ENCODE data around the gene SKAP1. TPM values are rescaled to one million over a fixed set of nuclear protein-coding genes. Genes with fewer than 3 reads are reported as not detected.

Gene SKAP1
- polyA plus RNA-seq, 2 donors: 1.1 to 2.6 TPM

GRCh38 chr17:48169926-48170325, 260.1 kb downstream of the SKAP1 start:
- Histone ChIP-seq H3K4me1 (ENCODE audit: control insufficient read depth in 2 of 2, insufficient read depth in 2 of 2, low read length in 1 of 2) (no peaks in the 10 kb centered on the region), H3K4me3 (ENCODE audit: low read depth in 1 of 2, low read length in 2 of 2) (no peak overlapping the region), H3K27me3 (ENCODE audit: control insufficient read depth in 1 of 2, insufficient read depth in 2 of 2, low read length in 2 of 2) (no peaks in the 10 kb centered on the region), H3K9me3 (ENCODE audit: control insufficient read depth in 2 of 2, insufficient read depth in 1 of 2, low read depth in 1 of 2, low read length in 1 of 2) (no peaks in the 10 kb centered on the region), H3K27ac (ENCODE audit: low read depth in 2 of 2, low read length in 1 of 2) (no peak overlapping the region), H3K36me3 (ENCODE audit: control insufficient read depth in 2 of 2, insufficient read depth in 2 of 2, low read length in 1 of 2) (no peaks in the 10 kb centered on the region)
- WGBS, 2 donors: 84 to 92% methylated on average over 1 of the region's 1 CpG

- H3K27me3 ChIP-seq (ENCODE audit: control insufficient read depth in 1 of 2, insufficient read depth in 2 of 2, low read length in 2 of 2): no peaks in the 10 kb centered on the region
- WGBS, 2 donors: 97 to 98% methylated on average over 1 of the region's 1 CpG
These were observed 266.2 kb downstream of the SKAP1 start for GRCh38 chr17:48163809-48164208.

GRCh38 chr17:48162946-48163506, 267.0 kb downstream of the SKAP1 start:
- no peak overlapping the region for H3K4me3 ChIP-seq (ENCODE audit: low read depth in 1 of 2, low read length in 2 of 2)
- H3K4me1 ChIP-seq (ENCODE audit: control insufficient read depth in 2 of 2, insufficient read depth in 2 of 2, low read length in 1 of 2): no peaks in the 10 kb centered on the region
- WGBS, 2 donors: 38 to 40% methylated on average over 5 of the region's 5 CpGs
- H3K27me3 ChIP-seq (ENCODE audit: control insufficient read depth in 1 of 2, insufficient read depth in 2 of 2, low read length in 2 of 2): no peaks in the 10 kb centered on the region
- H3K9me3 ChIP-seq (ENCODE audit: control insufficient read depth in 2 of 2, insufficient read depth in 1 of 2, low read depth in 1 of 2, low read length in 1 of 2): no peaks in the 10 kb centered on the region
- H3K27ac ChIP-seq (ENCODE audit: low read depth in 2 of 2, low read length in 1 of 2): no peak overlapping the region
- no peaks in the 10 kb centered on the region for H3K36me3 ChIP-seq (ENCODE audit: control insufficient read depth in 2 of 2, insufficient read depth in 2 of 2, low read length in 1 of 2)

More at GRCh38 chr17:48163809-48164208, 266.2 kb downstream of the SKAP1 start:
- H3K4me3 ChIP-seq (ENCODE audit: low read depth in 1 of 2, low read length in 2 of 2): no peak overlapping the region
- no peak overlapping the region for H3K27ac ChIP-seq (ENCODE audit: low read depth in 2 of 2, low read length in 1 of 2)
- H3K4me1 ChIP-seq (ENCODE audit: control insufficient read depth in 2 of 2, insufficient read depth in 2 of 2, low read length in 1 of 2): no peaks in the 10 kb centered on the region
- no peaks in the 10 kb centered on the region for H3K36me3 ChIP-seq (ENCODE audit: control insufficient read depth in 2 of 2, insufficient read depth in 2 of 2, low read length in 1 of 2)
- H3K9me3 ChIP-seq (ENCODE audit: control insufficient read depth in 2 of 2, insufficient read depth in 1 of 2, low read depth in 1 of 2, low read length in 1 of 2): no peaks in the 10 kb centered on the region

- Histone ChIP-seq H3K4me1 (ENCODE audit: control insufficient read depth in 2 of 2, insufficient read depth in 2 of 2, low read length in 1 of 2) (no peaks in the 10 kb centered on the region), H3K27ac (ENCODE audit: low read depth in 2 of 2, low read length in 1 of 2) (no peak overlapping the region), H3K9me3 (ENCODE audit: control insufficient read depth in 2 of 2, insufficient read depth in 1 of 2, low read depth in 1 of 2, low read length in 1 of 2) (no peaks in the 10 kb centered on the region), H3K27me3 (ENCODE audit: control insufficient read depth in 1 of 2, insufficient read depth in 2 of 2, low read length in 2 of 2) (no peaks in the 10 kb centered on the region), H3K36me3 (ENCODE audit: control insufficient read depth in 2 of 2, insufficient read depth in 2 of 2, low read length in 1 of 2) (no peaks in the 10 kb centered on the region), H3K4me3 (ENCODE audit: low read depth in 1 of 2, low read length in 2 of 2) (no peak overlapping the region)
- WGBS, 2 donors: 78 to 85% methylated on average over 5 of the region's 5 CpGs
These were observed 267.6 kb downstream of the SKAP1 start for GRCh38 chr17:48162306-48162934.

- Histone ChIP-seq H3K4me3 (ENCODE audit: low read depth in 1 of 2, low read length in 2 of 2) (no peak overlapping the region), H3K4me1 (ENCODE audit: control insufficient read depth in 2 of 2, insufficient read depth in 2 of 2, low read length in 1 of 2) (no peaks in the 10 kb centered on the region), H3K27ac (ENCODE audit: low read depth in 2 of 2, low read length in 1 of 2) (no peak overlapping the region), H3K36me3 (ENCODE audit: control insufficient read depth in 2 of 2, insufficient read depth in 2 of 2, low read length in 1 of 2) (no peaks in the 10 kb centered on the region), H3K9me3 (ENCODE audit: control insufficient read depth in 2 of 2, insufficient read depth in 1 of 2, low read depth in 1 of 2, low read length in 1 of 2) (no peaks in the 10 kb centered on the region), H3K27me3 (ENCODE audit: control insufficient read depth in 1 of 2, insufficient read depth in 2 of 2, low read length in 2 of 2) (no peaks in the 10 kb centered on the region)
- WGBS, 2 donors: 70 to 91% methylated on average over 4 of the region's 4 CpGs
These were observed 268.7 kb downstream of the SKAP1 start for GRCh38 chr17:48161127-48161905.

GRCh38 chr17:48160177-48161081, 269.6 kb downstream of the SKAP1 start:
- H3K27me3 ChIP-seq (ENCODE audit: control insufficient read depth in 1 of 2, insufficient read depth in 2 of 2, low read length in 2 of 2): no peaks in the 10 kb centered on the region
- 67 to 81% methylated on average over 5 of the region's 5 CpGs for WGBS, 2 donors
- H3K36me3 ChIP-seq (ENCODE audit: control insufficient read depth in 2 of 2, insufficient read depth in 2 of 2, low read length in 1 of 2): no peaks in the 10 kb centered on the region
- no peaks in the 10 kb centered on the region for H3K4me1 ChIP-seq (ENCODE audit: control insufficient read depth in 2 of 2, insufficient read depth in 2 of 2, low read length in 1 of 2)
- no peak overlapping the region for H3K27ac ChIP-seq (ENCODE audit: low read depth in 2 of 2, low read length in 1 of 2)
- H3K4me3 ChIP-seq (ENCODE audit: low read depth in 1 of 2, low read length in 2 of 2): no peak overlapping the region
- H3K9me3 ChIP-seq (ENCODE audit: control insufficient read depth in 2 of 2, insufficient read depth in 1 of 2, low read depth in 1 of 2, low read length in 1 of 2): no peaks in the 10 kb centered on the region

GRCh38 chr17:48159232-48159631, 270.8 kb downstream of the SKAP1 start:
- no peak overlapping the region for H3K27ac ChIP-seq (ENCODE audit: low read depth in 2 of 2, low read length in 1 of 2)

GRCh38 chr17:48155889-48156611, 274.0 kb downstream of the SKAP1 start:
- no peaks in the 10 kb centered on the region for H3K27me3 ChIP-seq (ENCODE audit: control insufficient read depth in 1 of 2, insufficient read depth in 2 of 2, low read length in 2 of 2)
- H3K36me3 ChIP-seq (ENCODE audit: control insufficient read depth in 2 of 2, insufficient read depth in 2 of 2, low read length in 1 of 2): no peaks in the 10 kb centered on the region
- no peaks in the 10 kb centered on the region for H3K4me1 ChIP-seq (ENCODE audit: control insufficient read depth in 2 of 2, insufficient read depth in 2 of 2, low read length in 1 of 2)
- H3K27ac ChIP-seq (ENCODE audit: low read depth in 2 of 2, low read length in 1 of 2): no peak overlapping the region
- no peaks in the 10 kb centered on the region for H3K9me3 ChIP-seq (ENCODE audit: control insufficient read depth in 2 of 2, insufficient read depth in 1 of 2, low read depth in 1 of 2, low read length in 1 of 2)
- WGBS, 2 donors: 54 to 66% methylated on average over 21 of the region's 21 CpGs
- no peak overlapping the region for H3K4me3 ChIP-seq (ENCODE audit: low read depth in 1 of 2, low read length in 2 of 2)

More at GRCh38 chr17:48159232-48159631, 270.8 kb downstream of the SKAP1 start:
- no peaks in the 10 kb centered on the region for H3K9me3 ChIP-seq (ENCODE audit: control insufficient read depth in 2 of 2, insufficient read depth in 1 of 2, low read depth in 1 of 2, low read length in 1 of 2)
- no peaks in the 10 kb centered on the region for H3K4me1 ChIP-seq (ENCODE audit: control insufficient read depth in 2 of 2, insufficient read depth in 2 of 2, low read length in 1 of 2)
- WGBS, 2 donors: 89 to 91% methylated on average over 4 of the region's 4 CpGs
- H3K4me3 ChIP-seq (ENCODE audit: low read depth in 1 of 2, low read length in 2 of 2): no peak overlapping the region
- H3K27me3 ChIP-seq (ENCODE audit: control insufficient read depth in 1 of 2, insufficient read depth in 2 of 2, low read length in 2 of 2): no peaks in the 10 kb centered on the region
- no peaks in the 10 kb centered on the region for H3K36me3 ChIP-seq (ENCODE audit: control insufficient read depth in 2 of 2, insufficient read depth in 2 of 2, low read length in 1 of 2)
